Cerebellar cortex (tissue), 1 donor: ENCODE data around the gene DYRK1A.

Experiments used
- DNase-seq: peaks from one replicate; pipeline ENCODE4 v3.0.0-alpha.2; 2015; ENCODE audit warnings: low spot score

Gene DYRK1A

DNA sequence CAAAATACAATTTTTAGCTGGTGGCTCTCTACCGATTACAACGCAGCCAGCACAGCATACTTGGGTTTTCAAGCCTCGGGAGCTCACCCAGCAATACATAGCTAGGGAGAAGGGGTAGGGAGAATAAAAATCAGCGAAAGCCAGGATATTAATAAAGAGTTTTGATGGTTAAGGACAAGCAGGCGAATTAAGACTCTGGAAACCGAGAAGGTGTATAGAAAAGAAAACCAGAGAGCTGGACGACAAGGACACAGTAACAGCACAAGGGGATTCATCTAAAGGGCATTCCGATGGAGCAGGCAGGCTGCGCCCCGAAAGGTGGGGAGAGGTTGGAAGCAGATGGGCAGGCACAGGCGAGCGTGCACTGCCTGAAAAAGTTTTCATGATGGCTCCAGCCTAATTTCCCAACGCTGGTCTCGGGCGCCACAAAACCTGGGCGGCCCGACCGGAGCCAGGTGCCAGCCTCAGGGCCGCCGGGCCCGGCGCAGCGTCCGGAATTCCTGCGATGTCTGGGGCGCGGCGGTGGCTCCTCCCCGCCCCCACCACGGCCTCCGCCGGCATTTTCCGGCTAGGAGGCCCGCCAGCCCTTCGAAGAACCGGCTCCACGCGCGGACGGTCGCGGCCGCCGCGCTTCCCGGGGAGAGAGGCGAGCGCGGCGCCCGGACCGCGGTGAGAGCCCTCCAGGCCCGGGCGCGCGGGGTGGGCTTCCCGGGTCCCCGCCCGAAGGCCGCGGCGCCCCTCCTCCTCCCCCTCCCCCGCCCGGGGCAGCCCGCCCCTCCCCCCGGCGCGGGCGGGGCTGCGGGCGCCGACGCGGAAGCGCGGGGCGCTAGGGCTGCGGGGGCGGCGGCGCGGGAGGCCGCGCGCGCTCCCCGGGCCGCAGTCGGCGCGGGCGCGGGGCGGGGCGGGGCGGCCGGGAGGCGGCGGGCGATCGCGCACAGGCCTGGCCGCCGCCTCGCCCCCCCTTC is 774 bp upstream of the DYRK1A start:
- peak; percentile 65 for DNase-seq

DNA sequence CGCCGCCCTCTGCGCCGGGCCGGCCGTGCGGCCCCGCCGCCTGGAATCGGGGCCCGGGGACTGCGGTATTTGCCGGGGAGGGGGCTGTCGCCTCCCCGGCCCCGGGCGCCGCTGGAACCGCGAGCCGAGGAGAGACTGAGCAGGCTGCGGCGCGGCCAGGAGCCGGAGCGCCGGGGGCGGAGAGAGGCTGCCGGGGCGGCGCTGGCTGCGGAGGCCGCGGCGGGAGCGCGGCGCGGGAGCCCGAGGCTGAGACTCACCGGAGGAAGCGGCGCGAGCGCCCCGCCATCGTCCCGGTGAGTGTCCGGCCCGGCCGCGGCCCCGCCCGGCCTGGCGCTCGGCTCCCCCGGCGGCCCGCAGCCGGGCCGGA is 746 bp downstream of the DYRK1A start:
- no peak for DNase-seq

DNA sequence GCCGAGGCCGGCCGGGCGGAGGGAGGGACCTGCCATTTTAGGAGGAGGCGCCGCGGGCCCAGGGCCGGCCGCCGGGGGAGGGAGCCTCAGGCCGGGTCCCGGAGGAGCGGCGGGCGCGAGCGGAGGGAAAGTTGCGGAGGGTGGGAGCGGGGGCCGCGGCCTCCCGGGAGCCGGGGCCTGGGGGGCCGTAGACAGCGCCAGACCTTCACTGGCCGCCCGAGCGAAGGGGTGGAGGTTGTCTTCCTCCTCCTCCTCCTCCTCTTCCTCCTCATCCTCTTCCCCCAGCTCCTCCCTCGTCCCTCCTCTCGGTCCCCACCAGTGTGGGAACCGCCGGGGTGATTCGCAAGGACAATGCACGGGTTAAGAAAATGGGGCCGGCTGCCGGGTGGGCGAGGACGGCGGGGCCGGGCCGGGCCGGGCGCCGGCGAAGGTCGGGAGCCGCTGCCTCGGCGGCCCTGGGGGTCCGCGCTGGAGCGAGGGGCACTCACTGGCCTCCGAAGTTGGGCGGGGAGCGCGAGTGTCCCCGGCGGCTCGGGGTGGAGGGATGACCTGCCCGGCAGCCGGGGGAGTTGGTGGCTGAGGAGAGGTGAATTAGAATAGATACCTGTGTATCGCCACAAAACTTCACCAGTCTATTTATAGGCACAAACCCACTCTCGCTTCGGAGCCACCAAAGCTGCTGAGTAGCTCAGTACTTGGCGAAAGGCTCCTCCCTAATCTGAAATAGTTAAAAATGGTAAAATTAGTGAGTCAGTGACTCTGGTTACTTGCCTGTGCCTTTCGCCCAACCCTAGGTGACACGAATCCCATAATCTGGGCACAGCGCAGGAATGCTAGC is 1.3 kb downstream of the DYRK1A start:
- DNase-seq = no peak

DNA sequence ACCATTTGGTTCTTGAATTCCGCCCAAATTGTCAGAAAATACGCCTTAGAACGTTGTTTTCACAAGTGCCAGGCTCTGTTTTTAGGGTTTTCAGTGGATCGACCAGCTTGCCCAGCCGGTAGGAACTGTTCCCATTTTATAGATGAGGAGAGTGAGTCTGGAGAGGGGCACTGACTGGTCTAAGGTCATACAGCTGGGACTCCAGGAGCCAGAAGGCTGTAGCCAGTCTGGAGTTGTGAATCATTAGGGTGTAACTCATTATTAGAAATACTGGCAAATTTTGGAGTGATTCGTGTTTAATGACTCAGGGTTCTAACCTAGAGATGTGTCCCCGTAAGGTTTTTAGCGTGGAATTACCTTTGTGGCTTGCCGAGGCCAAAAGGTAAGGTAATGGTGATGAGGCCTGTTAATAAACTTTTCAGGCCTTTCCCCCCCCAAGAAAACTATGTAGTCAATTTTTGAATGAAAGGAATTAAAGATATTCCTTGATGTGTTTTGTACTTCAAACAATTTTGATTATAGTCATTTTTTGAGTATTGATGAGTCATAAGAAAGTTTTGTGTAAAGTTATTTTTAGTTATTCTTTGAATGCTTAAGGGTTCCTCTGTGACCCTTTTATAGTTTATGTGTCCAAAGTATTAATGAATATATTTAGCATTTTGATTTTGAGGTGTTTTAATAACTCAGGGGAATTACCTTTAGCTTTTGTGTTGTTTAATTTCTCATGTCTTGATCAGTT is 2.1 kb downstream of the DYRK1A start:
- no peak for DNase-seq

DNA sequence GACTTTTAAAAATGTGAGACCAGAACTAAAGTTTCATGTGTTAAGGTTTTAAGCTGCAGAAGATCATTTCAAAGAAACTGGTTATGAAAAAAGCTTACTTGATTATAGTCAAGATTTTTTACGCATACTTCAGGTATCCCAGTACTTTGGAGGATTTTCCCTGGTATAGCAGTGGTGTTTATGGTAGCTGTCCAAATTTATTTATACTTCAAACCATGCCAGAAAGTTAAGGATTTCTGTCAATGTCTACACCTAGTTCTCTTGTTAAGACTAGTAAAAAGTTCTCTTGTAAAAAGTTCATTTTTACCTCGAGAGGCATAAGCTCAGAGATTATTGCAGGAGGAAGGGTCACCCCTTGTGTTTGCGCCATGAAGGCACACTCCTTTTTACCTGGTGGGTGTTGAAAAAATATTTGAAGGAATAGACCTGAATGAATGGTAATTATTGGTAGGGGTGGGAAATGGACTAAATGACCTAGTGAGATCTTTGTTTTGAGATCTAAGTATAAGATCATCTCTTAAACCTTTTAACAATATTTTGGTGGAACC is 2.8 kb downstream of the DYRK1A start:
- no peak for DNase-seq

DNA sequence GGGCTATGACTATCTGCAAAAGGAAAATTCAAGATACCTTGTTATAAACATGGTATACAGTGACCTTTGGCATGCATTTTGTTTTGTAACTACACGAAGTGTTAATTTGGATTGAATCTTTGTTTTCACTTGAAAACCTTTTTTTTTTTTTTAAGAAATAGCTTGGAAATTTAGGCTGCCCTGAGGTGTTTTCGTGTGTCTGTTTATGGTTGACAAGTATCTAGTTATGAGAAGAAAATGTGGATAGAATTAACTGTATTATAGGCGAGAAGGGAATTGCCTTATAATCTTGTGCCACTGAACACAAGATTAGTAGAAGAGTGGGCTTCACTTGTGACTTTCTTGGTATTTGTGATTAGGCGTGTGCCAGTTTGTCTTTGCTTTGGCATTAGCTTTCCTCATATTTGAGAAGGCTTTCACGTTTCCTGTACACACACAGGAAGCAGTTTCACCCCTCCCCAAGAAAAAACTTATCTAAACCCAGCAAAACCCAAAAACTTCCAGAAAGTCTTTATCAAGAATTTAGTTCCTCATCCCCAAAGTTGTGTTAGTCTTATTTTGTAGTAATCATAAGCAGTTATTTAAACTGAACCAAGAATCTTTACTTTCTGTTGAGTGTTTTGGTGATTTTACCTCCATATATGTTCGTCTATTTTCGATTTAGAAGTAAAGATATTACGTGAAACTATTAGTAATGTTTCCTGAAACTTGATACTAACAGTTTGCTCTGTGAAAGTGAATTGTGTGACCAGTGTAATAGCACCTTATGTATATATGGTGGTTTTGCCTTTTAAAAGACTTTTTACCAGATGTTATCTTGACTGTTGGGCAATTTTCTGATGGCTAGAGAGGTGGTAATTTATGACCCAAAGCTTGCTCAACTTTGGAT is 3.8 kb downstream of the DYRK1A start:
- no peak for DNase-seq

DNA sequence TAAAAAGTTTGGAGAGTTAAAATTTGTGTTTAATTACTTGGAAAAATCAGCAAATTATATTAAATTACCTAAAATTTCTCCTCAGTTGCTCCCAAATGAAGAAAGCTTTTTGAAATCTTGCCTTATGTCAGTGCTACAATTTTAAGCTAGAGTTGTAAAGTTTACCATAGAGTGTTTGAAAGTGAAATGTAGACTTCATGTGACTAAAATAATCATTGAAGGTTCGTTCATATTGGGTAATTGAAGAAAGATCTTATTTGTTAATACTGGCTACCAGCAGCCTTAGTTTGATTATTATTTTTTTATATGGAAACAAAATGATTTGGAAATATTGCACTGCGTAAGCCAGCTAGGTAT is 4.4 kb downstream of the DYRK1A start:
- no peak for DNase-seq

DNA sequence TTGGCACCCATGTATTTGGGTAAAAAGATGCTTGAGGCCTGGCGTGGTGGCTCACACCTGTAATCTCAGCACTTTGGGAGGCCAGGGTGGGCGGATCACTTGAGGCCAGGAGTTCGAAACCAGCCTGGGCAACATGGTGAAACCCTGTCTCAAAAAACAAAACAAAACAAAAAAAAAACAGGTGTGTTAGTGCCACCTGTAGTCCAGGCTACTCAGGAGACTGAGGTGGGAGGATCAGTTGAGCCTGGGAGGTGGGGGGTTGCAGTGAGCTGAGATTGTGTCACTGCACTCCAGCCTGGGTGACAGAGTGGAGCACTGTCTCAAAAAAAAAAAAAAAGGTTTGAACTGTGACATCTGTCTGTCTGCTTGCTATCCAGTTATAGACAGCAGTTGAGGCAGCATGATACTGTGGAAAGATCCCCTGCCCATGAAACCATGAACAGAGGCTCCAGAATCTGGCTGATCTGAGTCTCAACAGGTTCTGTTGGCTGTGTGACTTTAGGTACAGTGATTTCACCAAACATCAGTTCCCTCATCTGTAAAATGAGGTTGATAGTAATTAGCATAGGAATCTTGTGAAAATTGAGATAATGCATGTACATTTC is 5.7 kb downstream of the DYRK1A start:
- DNase-seq = no peak

DNA sequence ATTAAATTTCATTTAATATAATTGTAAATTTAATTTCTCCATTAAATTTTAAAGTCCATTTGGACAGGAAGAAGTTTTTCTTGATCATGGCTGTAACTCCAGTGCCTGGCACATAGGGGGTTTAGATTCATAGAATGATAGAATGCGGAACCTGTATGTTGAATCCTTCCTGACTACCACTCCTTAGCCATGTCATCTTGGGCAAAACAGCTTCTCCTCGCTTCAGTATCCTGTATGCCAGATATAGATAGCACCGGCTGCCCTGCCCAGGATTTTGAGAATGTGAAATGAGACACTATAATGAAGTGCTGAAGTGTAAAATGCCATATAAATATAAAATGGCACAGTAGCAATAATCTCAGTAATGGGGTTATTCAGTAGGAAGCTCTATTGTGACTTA is 6.4 kb downstream of the DYRK1A start:
- no peak for DNase-seq

DNA sequence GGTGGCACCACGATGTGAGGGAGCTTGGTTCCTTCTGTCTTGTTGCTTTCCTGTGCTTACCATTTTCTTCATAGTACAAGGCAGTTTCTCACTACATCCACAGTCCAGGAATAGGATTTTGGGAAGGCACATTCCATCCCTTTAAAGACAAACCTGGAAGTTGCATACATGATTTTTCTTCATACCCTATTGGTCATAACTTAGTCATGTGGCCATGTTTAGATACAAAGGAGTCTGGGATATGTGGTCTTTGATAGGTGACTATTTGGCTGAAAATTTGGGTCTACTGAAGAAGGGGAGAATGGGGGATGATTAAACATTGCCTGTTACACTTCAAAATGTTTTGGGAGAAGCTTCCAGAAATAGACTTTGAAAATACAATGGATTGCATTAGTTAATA is 7.0 kb downstream of the DYRK1A start:
- no peak for DNase-seq

DNA sequence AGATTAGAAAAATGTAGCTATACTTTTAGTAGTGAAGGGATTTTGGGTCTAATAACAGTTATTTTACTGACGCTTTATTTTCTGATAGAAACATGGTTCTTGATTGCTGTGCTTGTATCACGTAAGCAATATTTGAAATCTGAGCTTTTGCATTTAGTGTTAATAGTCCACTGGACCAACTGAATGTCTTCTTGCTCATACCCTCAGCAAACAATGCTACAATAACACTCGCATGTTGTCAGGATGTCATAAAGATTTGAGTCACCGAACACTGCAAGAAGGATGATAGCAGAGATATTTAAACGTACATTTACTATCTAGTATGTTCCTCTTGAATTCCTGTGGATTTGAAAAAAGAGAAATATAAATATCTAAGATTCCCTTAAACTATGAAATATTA is 7.5 kb downstream of the DYRK1A start:
- DNase-seq = no peak

DNA sequence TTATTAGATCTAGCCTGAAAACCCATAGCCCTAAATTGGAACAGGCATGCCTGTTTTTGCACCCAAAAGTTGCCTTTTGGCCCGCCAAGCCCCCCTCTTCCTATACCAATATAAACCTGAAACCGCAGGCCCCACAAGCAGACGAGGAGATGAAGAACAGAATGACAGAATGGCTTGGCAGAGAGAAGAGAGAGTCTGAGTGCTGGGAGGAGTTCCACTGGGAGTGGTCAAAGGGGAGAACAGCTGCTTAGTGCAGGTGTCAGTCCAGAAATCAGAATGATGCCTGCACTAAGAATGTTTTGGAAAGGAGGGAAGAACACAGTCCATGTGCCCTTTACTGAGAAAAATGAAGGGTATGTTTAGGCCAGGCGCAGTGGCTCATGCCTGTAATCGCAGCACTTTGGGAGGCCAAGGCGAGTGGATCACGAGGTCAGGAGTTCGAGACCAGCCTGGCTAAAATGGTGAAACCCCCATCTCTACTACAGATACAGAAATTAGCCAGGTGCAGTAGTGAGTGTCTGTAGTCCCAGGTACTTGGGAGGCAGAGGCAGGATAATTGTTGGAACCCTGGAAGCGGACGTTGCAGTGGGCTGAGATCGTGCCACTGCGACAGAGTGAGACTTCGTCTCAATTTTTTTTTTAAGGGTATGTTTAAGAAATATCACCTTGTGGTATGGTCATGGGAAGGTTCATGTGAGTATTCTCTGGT is 9.4 kb downstream of the DYRK1A start:
- no peak for DNase-seq

DNA sequence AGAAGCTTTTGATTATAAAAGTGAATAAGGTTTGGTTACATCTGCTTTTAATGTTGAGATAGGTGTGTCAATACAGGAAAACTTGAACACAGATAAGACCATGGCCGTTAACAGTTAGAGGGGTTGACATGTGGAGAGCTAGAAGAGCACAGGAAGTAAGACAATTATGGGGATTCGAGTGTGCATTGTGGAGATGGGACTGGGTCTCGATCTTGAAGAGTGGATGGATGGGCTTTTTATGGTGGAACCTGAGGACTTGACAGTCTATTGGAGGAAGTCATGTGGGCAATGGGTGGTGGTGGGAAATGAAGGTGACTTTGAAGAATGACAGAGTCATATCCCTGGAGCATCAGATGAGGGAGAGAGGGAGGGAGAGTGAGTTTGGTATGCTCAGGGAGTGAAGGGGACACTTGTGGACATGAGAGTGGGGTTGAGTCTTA is 12.1 kb downstream of the DYRK1A start:
- no peak for DNase-seq

DNA sequence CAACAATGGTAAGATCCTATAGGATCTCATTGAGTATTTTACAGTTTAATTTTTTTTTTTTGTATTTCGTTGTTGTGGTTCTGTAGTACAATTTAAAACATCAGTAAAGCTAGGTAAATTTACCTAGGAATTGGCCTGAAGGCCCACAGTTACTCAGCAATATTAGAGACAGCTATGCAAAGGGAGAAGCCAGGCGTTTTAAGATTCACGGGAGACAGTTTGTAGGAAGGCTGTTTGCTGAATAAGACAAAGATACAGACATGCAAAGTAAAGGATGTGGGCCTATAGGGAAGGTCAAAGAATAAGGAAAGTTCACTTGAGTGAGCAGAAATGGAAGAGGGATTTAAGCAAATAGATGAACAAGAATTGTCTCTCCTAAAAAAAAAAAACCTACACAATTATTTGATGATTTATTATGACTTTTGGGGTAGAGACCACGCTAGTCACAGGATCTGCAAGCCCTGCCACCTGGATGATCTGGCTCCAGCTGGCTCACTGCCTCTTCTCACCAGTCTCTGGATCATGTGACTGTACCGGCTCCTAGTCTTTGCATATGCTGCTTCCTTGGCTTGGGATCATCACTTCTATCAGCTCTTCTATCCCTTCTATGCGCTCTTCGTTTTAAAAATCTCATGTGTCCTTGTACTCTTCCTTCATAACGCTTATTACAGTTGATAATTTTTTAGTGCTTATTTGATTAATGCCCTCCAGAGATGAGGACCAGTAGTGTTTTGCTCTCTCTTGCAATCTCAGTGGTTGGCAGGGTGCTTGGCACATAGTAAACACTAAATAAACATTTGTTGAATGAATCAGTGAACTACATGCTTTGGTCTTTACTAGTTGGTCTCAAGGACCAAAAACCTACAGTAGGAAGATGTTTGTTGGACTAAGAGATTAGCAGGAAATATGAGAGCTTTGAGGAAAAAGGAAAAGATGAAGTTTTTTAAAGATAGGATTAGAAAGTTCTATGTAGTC is 14.1 kb downstream of the DYRK1A start:
- peak; percentile 94 for DNase-seq

DNA sequence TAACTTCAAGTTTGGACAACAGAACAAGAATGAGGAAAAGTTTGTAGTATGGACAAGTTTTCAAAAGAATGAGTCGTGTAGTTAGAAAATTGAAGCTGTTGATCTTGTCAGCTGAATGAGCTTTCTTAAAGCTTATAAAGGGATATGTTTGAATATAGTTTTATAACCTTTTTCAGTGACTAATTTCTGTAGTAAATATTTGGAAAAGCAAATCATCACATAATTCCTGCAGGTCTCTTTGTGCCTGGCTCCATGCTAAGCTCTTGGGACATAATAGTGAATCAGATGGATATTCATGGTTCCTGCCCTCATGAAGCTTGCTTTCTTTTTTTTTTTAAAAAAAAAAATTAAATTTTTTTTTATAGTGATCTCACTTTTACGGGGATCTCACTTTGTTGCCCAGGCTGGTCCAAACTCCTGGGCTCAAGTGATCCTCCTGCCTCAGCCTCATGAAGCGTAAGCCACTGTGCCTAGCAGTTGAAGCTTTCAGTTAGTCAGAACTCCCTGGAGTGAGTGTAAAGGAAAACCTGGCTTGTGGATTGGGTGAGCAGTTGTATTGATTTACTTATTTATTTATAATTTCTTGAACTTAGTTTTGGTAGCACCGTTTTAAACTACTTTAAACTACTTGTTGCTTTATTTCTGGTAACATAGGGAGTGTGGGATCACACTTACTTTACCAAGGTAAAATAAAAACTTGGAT is 15.5 kb downstream of the DYRK1A start:
- DNase-seq = no peak

DNA sequence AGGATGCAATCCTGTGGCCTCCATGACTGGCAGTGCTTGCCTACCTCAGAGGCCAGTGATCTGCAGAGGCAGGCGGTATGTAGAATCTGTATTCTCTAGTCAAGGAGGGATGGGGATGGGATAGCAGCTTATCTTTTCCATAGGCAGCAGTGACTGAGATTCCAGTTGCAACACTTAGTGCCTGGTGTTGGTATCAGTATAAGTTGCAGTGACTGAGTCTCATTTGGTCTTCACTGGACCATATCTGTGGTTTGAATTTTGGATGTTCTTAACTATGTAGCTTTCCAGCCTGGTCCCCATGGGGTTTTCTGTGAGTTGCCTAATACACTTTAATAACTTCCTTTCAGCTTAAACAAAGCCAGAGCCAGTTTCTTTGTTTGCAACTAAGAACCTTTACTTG is 16.5 kb downstream of the DYRK1A start:
- no peak for DNase-seq

DNA sequence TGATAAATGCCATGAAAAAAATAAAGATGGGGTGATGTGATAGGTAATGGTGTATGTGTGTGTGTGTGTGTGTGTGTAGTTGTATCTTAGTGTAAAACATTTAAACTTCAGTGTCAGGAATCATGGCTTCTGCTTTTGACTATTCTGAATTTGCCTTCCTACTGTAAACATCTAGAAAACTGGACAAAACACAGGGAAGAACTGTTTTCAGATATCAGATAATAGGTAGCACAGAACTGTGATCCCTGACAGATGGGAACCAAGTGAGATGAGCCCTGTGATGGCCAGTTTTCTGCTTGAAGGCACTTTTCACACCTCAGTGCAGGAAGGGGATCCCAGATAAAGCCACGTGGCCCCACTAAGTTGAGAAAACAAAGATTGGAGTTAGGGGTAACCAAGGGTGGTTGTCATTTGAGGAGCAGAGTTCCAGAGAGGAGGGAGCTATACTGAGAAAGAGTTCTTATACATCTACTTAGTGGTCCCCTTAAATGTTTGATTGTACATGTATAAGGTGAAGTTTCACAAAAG is 17.3 kb downstream of the DYRK1A start:
- DNase-seq = no peak

DNA sequence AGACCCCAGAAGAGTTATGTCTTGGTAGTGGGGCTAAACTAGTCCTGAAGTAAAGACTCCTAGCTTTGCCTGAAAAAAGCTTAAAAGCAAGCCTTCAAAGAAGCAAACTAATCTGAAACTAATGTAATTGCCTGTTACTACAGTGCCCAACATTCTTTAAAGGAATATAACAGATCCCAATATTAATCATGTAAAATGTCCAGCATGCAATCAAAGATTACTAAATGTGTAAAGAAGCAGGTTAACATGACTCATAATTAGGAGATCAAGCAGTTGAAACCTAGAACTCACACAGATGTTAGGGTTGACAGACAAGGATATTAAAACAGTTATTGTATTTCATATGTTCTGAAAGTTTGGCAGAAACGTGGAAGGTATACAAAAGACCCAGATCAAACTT is 17.8 kb downstream of the DYRK1A start:
- no peak for DNase-seq
